Activated gamma-delta T cell treated with Interleukin-2 at 50 U/mL for 16 hours (primary cell): Measurements from ENCODE around the gene BTBD6.

ENCODE experiments used
- DNase-seq: peaks from one replicate; pipeline ENCODE4 v3.0.0-alpha.2; 2020

Gene BTBD6

DNA sequence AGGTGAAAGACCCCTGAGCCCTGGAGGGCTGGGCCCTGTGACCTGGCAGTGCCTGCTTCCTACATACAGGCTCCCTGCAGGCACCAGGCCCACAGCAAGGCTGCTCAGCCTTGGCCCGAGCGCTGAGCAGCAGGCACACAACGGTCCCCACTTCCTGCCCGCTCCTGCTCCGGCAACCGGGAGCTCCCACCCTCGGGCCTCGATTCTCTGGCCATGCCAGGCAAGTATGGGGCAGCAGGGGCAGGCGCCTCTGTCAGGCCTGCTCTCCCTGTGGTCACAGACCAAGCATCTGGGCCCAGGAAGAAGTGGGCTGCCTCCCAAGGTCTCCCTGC lies 36.6 kb upstream of the BTBD6 start:
- DNase-seq = no peak

DNA sequence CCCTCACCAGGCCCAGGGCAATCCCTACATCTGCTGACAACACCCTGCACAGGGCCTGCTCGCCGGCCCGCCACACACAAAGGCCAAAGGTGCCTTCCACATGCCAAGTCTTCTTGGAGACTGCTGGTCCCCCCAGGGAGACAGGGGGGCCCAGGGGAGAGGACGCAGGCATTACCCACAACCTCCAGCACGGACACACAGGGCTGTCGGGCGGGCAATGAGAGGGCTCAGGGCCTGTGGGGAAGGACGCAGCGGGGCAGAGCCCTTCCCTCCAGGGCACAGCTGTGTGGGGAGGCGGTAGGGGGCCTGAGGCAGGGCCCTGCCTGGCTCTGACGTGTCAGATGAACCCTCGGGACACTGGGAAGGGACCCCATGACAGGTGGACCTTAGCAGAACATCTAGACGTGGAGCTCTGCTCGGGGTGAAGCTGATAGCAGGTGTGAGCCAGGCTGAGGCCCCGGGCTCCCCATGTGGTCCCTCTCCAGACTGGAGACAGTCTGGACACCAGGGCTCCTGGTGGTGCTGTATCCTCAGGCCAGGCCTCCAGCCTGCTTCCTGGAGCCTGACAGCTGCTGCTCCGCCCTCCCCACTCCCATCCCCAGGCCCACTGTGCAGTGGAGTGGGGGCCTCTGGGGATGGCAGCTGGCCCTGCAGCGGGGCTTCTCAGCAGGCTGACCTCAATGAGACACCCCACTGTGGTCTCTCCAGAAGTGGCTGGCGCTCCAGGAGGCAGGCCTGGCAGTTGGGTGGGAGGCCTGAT lies 35.6 kb upstream of the BTBD6 start:
- DNase-seq = no peak

GRCh38 chr14:105213361-105213760 lies 35.0 kb upstream of the BTBD6 start:
- no peak for DNase-seq

DNA sequence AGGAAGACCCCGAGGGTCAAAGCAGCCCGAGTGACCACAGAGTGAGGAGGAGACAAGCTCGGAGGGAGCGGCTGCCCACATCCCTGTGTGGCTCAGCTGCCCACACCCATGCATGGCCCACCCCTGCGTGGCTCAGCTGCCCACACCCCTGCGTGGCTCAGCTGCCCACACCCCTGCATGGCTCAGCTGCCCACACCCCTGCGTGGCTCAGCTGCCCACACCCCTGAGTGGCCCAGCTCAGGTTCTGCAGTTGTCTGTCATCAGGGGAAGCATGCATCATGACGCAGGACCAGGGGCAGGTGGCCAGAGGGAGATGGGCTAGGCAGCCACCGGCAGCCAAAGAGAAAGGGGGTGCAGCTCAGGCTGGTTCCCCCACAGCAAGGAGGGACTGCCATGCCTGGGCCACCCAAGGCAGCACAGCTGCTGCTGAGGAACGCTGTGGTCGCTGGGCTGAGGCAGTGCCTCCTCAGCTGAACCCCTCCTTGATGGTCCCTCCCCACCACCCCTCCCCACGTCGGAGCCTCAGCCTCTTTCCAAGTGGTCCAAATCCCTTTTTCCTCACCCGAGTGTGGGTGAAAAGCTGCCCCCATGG lies 33.9 kb upstream of the BTBD6 start:
- DNase-seq = no peak

DNA sequence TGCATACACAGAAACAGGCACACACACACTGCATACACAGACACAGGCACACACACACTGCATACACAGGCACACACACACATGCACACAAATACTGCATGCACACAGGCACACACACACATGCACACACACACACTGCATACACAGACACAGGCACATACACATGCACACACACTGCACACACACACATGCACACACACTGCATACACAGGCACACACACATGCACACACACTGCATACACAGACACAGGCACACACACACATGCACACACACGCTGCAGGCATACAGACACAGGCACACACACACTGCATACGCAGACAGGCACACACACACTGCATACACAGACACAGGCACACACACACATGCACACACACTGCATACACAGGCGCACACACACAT lies 32.7 kb upstream of the BTBD6 start:
- DNase-seq = no peak

DNA sequence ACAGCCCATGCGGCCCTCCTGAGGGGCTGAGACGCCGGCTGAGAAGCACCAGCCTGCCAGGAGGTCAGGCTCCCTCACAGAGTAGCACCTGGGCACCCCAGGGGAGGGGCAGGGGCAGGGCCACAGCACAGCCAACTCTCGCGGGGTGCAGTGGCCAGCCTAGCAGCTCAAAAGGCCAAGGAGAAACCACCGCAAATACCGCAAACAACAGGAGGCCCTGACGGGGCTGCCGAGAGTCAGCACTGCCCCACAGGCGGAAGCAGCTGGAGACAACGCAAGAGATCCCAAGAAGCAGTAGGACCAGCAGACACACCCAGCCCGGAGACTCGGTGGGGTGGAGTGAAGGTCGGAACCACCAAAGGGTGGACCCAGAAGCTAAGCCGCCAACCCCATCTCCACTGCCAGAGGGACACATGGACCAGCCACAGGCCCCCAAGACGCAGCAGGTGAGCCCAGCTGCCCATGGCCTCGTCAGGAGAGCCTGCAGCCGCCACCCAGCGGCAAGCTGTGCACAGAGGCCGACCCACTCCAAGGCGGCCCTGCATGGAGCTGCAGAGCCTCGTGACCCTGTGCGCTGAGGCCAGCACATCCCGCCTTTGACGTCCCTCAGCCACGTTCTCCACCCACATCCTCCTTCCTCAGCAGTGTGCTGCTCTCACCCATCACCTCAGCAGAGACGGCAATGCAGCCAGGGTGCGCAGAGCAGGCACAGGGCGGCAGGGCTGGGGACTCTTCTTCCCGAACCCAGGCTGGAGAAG lies 31.7 kb upstream of the BTBD6 start:
- no peak for DNase-seq

- no peak for DNase-seq
Observed at GRCh38 chr14:105217774-105218173, 30.6 kb upstream of the BTBD6 start.

DNA sequence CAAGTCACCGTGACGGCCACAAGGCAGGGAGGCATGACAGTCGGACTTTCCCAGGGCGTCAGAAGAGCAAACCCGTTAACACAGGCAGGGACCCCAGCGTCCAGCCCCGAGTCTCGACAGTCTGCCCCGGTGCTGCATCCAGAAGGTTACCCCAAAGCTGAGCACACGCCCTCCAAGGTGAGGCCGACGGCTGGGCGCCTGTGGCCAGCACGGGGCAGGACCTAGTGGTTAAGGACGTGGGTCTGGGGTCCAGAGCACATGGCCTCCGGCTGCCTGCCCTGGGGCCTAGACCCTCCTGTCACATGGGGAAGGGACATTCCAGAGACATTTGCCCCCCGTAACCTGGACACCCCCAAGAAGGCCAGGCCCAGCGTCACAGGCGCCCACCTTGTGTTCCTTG lies 29.7 kb upstream of the BTBD6 start:
- no peak for DNase-seq

DNA sequence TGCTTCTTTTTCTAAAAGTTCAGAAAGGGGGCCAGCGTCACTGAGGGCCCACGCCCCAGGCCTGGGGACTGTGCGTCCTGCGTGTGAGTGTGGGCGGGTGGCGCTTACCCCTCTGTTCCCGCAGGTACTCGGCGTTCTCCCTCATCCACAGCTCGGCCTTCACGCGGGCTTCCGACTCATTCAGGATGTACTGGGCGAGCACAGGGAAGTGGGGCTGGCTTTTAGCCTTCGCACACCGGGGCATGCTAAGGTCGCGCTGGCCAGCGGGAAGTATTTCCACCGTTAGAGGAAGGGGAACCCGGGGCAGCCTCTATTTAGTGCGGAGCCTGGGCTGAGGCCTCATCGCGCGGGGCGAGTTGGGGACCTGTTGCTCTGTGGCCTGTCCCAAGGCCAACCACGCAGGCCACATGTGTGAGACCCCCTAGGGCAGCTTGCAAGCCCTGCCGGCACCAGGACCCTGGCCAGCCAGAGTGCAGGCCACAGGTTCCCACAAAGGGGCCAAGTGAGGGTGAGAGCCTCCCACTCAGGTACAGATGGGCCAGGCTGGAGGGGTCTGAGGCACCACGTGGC lies 29.2 kb upstream of the BTBD6 start:
- DNase-seq = no peak

DNA sequence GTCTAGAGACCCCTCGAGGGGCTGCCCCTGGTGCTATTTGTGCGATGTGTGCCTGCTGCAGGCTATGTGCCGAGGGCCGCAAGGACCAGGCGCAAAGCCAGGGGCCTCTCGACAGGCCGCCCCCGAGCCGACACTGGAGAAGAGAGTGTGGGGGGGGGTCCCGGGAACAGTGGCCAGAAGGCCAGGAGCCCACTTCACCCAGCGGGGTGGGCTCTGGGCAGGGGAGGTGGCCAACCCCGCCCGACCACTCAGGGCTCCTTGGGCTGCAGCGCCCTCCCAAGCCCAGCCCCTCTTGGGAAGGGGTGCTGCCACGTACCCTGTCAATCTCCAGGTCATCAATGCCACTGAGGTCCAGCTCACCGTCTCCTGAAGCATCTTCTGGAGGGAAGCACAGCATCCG lies 28.6 kb upstream of the BTBD6 start:
- no peak for DNase-seq

DNA sequence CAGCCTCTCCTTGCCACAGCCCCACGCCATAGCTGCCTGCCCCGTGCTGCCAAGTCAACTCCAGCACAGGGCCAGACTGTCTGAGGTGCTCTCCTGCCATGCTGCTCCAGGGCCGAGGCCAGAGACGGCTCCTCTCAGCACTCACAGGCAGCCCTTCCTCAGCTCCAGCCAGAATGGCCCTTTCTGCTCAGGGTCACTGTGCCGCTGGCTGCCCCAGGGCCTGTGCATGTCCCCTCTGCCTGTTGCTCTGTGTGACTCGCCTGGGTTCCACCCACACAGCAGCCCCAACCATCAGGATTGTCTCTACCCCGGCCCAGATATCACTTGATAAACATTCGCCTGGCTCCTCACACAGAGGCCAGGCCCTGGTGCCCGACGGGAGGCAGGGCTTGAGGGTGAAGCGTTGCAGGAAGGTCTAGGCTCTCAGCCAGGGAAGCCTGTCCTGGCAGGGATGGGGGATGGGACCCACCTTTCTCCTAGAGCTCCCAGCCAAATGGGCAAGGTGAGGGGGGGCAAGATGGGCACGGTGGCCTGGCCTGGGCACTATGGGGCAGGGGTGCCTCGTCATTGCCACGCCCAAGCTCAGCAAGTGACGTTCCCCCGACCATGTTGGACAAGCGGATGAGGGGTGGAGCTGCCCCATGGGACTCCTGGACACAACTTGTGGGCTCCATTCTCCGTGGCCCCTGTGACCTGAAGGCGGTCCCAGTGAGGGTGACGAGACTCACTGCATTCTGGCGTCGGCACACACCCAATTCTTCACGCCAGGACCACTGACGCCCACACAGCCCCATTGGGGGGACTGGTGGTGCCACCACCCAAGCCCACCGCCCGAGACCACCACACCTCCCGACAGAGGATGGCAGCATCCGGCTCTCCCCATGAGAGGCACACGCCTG lies 27.4 kb upstream of the BTBD6 start:
- DNase-seq = no peak

DNA sequence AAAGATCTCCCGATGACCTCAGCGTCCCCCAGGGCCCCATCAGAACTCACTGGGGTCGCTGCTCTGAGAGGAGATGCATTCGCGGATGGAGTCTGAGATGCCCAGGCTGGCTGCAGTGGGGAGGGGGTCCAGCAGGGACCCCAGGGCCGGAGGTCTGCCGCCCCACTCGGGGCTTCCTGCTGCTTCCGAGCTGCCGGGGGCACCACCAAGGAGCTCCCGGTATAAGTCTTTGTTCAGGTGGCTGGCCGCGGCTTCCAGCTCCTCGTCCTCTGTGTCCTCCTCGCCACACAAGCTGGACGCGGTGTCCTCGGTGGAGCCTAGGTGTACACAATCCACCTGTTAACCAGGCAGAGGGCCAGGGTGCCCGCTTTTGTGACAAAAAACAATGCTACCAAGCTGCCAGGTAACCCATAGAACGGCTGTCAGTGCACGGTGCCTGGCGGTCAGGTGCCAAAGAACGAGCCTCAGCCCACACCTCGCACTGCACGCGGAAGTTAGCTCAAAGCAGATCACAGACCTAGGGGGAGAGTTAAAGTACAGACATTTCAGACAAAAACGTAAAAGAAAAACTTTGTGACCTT lies 26.6 kb upstream of the BTBD6 start:
- DNase-seq = no peak

GRCh38 chr14:105223260-105223659 lies 25.1 kb upstream of the BTBD6 start:
- no peak for DNase-seq

DNA sequence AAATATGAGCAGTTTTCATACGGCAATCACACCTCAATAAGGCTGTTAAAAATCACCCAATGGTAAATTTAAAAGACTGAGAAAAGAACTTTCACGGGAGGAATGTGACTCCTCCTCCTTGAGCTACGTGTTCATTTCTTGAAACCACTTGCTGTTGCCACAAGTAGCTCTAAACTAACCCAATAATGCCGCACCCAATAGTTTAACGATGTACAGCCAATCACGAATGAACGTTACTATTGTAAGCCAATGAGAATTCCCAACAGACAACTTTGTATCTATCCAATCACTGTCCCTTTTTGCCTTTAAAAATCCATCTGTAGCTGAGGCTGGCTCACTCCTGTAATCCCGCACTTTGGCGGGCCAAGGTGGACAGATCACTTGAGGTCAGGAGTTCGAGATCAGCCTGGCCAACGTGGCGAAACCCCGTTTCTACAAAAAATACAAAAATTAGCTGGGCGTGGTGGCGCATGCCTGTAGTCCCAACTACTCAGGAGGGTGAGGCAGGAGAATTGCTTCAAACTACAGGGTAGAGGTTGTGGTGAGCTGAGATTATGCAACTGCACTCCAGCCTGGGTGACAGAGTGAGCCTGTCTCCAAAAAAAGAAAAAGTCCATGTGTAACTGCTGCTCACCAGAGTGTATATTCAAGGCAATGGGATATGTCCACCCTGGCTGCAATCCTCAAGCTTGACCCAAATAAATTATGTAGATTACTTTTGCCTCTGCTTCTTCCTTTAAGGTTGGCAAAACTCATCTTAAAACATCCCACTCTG lies 24.4 kb upstream of the BTBD6 start:
- no peak for DNase-seq

GRCh38 chr14:105224845-105225570 lies 23.3 kb upstream of the BTBD6 start:
- no peak for DNase-seq

DNA sequence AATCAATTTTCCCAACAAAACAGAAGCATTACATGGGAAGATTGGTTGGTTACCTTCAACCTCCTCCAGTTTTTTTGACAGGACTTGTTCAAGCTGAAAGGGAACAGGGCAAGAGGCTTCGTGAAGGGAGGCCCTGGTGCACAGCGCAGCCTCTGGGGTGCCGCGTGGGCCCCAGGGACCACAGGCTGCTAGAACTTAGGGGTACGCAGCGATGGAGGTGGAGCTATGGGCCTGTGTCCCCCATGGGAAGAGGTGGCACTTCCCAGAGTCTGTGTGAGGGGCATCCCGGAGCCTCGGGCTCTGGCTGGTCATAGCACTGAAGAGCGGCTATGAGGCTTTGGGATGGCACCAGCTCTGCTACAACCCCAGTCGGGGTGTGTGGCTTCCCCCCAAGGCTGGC lies 22.1 kb upstream of the BTBD6 start:
- no peak for DNase-seq

- DNase-seq = no peak
Observed at GRCh38 chr14:105227346-105227745, 21.0 kb upstream of the BTBD6 start.

DNA sequence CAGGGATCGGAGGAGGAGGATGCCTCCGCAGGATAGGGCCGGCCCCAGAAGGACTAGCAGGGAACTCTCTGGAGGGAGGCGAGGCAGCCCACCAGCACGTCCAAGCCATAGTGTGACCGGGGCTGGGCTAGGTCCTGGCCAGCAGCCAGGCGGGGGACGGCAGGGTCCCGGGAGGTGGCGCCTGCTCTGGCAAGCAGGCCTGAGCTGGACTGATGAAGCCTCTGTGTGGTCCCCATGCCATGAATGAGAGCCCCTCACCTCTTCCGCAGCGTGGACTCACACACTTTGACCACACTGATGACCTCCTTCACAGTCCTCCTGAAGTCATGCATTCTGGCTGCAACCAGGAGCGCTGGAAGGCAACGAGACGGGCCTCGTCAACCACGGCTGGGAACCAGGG lies 19.8 kb upstream of the BTBD6 start:
- no peak for DNase-seq

DNA sequence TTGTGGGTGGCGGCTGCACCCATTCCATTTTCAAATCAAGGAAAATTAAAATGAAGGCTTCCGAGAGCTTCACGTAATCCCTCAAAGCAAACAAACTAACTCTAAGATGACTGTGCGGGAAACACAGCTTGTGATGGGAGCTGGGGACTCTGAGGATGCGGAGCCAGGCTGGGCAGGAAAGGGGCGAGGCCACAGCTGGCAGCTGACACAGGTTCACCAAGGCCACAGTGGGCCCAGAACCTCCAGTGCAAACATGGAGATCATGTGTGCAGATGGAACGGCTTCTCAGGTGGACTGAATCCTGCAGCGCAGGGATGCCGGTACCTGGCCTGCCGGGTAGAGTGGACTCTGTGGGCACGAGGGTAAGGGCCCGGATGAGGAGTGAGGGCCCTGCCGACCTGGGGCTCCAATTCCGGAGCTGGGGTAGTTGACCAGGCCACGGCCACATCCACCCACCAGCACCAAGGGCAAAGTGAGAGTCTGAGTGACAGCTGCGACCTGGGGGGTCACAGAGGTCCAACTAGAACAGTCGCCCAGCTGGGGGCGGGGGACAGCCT lies 19.2 kb upstream of the BTBD6 start:
- DNase-seq = no peak

GRCh38 chr14:105240811-105241576 lies 7.3 kb upstream of the BTBD6 start:
- no peak for DNase-seq
